ENCODE measurements around the gene USP25.

DNA sequence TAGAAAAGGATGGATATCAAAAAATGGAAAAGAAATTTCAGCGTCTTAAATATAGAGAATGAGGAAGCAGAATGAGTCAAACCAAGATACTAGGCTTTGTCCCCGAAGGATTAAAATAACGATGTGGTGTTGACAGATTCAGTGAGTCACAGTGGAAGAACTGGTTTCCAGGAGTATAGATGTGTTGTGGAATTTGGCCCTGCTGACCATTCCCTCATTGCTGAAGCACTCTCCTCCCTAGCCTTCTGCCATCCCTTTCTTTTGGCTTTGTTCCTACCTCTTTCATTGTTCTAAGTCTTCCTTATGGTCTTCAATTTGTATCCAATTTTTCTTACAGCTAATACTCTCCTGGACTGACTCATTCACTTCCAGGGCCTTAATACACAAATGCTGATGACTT lies 23.1 kb upstream of the USP25 start:
- no peak for TF ChIP-seq ZFX (IDR thresholded peaks at IDR 0.05; ENCODE audit: borderline replicate concordance)
- TF ChIP-seq, protein P1, sequence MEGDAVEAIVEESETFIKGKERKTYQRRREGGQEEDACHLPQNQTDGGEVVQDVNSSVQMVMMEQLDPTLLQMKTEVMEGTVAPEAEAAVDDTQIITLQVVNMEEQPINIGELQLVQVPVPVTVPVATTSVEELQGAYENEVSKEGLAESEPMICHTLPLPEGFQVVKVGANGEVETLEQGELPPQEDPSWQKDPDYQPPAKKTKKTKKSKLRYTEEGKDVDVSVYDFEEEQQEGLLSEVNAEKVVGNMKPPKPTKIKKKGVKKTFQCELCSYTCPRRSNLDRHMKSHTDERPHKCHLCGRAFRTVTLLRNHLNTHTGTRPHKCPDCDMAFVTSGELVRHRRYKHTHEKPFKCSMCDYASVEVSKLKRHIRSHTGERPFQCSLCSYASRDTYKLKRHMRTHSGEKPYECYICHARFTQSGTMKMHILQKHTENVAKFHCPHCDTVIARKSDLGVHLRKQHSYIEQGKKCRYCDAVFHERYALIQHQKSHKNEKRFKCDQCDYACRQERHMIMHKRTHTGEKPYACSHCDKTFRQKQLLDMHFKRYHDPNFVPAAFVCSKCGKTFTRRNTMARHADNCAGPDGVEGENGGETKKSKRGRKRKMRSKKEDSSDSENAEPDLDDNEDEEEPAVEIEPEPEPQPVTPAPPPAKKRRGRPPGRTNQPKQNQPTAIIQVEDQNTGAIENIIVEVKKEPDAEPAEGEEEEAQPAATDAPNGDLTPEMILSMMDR (IDR thresholded peaks at IDR 0.05), result no peak

All from 22Rv1 (cell line).